Pancreas (tissue), 10 donors: Measurements from ENCODE around the gene PPP1R3G. TPM values are rescaled to one million over a fixed set of nuclear protein-coding genes. Genes with fewer than 3 reads are reported as not detected.

Source experiments
- ATAC-seq, 4 donors: fragments of 200-7000 bp; cut with Tn5 transposase; one replicate each; pipeline versions ENCODE4 v1.8.0 to v1.9.1; 2020; ENCODE audit warnings: mild to moderate bottlenecking in 4 of 4, moderate library complexity in 4 of 4
- DNase-seq, 6 donors: peaks; one replicate each; pipeline ENCODE4 v3.0.0-alpha.2; 2020
- FAIRE-seq: peaks from 2 replicates; lab custom pipeline; 2012; peaks lifted over from hg19 to GRCh38; lab: Jason Lieb, UNC
- H3K27ac ChIP-seq, 4 donors: fragments of 200-600 bp; sonication (generic); 1 replicate in 3 of 4; 2 replicates in 1 of 4; pipeline versions ENCODE4 v1.5.0 to v1.8.0; 2020
- H3K27me3 ChIP-seq, 4 donors: fragments of 200-600 bp; one replicate each; pipeline ENCODE4 v1.8.0; 2021
- H3K36me3 ChIP-seq, 3 donors: fragments of 200-600 bp; sonication (generic) in 1 of 3; one replicate each; pipeline versions ENCODE4 v1.5.0 to v1.8.0; 2020 to 2021
- H3K4me1 ChIP-seq, 3 donors: fragments of 200-600 bp; one replicate each; pipeline ENCODE4 v1.8.0; 2021
- H3K4me3 ChIP-seq, 4 donors: fragments of 200-600 bp; sonication (generic) in 2 of 4; one replicate each; pipeline versions ENCODE4 v1.5.0 to v1.8.0; 2020 to 2021
- H3K9me3 ChIP-seq, 4 donors: fragments of 200-600 bp; one replicate each; pipeline ENCODE4 v1.8.0; 2021
- CTCF ChIP-seq, 4 donors: fragments of 200-600 bp; sonication (generic) in 3 of 4; IDR thresholded peaks; one replicate each; pipeline versions ENCODE4 v1.5.0 to v1.8.0; 2021; ENCODE audit warnings: antibody characterized with exemption in 4 of 4
- WGBS, 2 donors: extraction: QIAGEN DNeasy Blood & Tissue Kit; methylation state at CpG; one replicate each; pipeline ENCODE4 v1.1.7; 2013; 5-methylcytosine and 5-hydroxymethylcytosine counted together
- intact Hi-C, 3 donors: fragments of 100-400 bp; cut with DNase I; formaldehyde crosslinking; loops; one replicate each; pipeline versions ENCODE4 v1.11.1 to v1.14.2; 2022
- polyA plus RNA-seq, 2 donors: library from polyadenylated mRNA; stranded (reverse); fragments of 200-250 nt; gene quantifications; one replicate each; pipeline ENCODE4 v1.2.3, GENCODE V29; 2013
- total RNA-seq, 6 donors: library from RNA; stranded (reverse); fragmentation: NEBNext Ultra II Directional in 4 of 6; extraction: Animal tissue kit (Norgen Biotek cat#: 25700) in 4 of 6; gene quantifications; one replicate each; pipeline versions ENCODE4 v1.2.1 to v1.2.4, GENCODE V29; 2021 to 2023
- donor health status: healthy with polysubstance abuse.
- donor health status: DM: no; HTN: no; CAD: no; lungs with moderate emphysema.
- donor health status: DM: no; HTN: no; CAD: no.
- donor health status: control.
- donor health status: control.
- donor health status: Bipolar disorder and iron deficiency.
- donor health status: DM: yes; HTN: yes; CAD: no.
- donor health status: DM: no; HTN: no; CAD: no.
- donor health status: DM: no; HTN: no; CAD: no.
- donor health status: DM: yes; HTN: yes; CAD: no.

Gene PPP1R3G
- total and polyA plus RNA-seq, 8 donors: 0.04 to 0.24 (median 0.08) TPM; not detected in 2

GRCh38 chr6:5121479-5121878 lies 36.3 kb downstream of the PPP1R3G start:
- Histone ChIP-seq H3K36me3 (no peaks in the 10 kb centered on the region), H3K4me3 (no peak overlapping the region), H3K27ac (no peak overlapping the region), H3K9me3 (no peaks in the 10 kb centered on the region), H3K27me3 (no peaks in the 10 kb centered on the region), H3K4me1 (no peaks in the 10 kb centered on the region)
- WGBS, 2 donors: 80 to 87% methylated on average over 6 of the region's 6 CpGs
- intact Hi-C loops: no loop called here
- no peak for TF ChIP-seq CTCF (IDR thresholded peaks at IDR 0.05)
- no peak for ATAC-seq
- DNase-seq: no peak
- no peak for FAIRE-seq

GRCh38 chr6:5121956-5122355 lies 36.8 kb downstream of the PPP1R3G start:
- no peak for FAIRE-seq
- Histone ChIP-seq H3K36me3 (no peaks in the 10 kb centered on the region), H3K9me3 (no peaks in the 10 kb centered on the region), H3K27me3 (no peaks in the 10 kb centered on the region), H3K4me1 (no peaks in the 10 kb centered on the region), H3K4me3 (no peak overlapping the region), H3K27ac (no peak overlapping the region)
- TF ChIP-seq CTCF (IDR thresholded peaks at IDR 0.05): no peak
- ATAC-seq: no peak
- 81 to 87% methylated on average over 7 of the region's 7 CpGs for WGBS, 2 donors
- no peak for DNase-seq
- intact Hi-C loops: no loop called here

- Histone ChIP-seq H3K27ac (no peak overlapping the region), H3K27me3 (no peaks in the 10 kb centered on the region), H3K9me3 (no peaks in the 10 kb centered on the region), H3K4me3 (no peak overlapping the region), H3K36me3 (no peaks in the 10 kb centered on the region), H3K4me1 (no peaks in the 10 kb centered on the region)
- FAIRE-seq (no peak), DNase-seq (no peak), ATAC-seq (no peak)
- WGBS, 2 donors: 89 to 92% methylated on average over 18 of the region's 18 CpGs
- TF ChIP-seq CTCF (IDR thresholded peaks at IDR 0.05): no peak
- intact Hi-C loops: no loop called here
Observed at GRCh38 chr6:5122504-5123112, 37.5 kb downstream of the PPP1R3G start.

GRCh38 chr6:5123296-5124143 lies 38.4 kb downstream of the PPP1R3G start:
- Histone ChIP-seq H3K4me1 (no peaks in the 10 kb centered on the region), H3K9me3 (no peaks in the 10 kb centered on the region), H3K27me3 (no peaks in the 10 kb centered on the region), H3K36me3 (no peaks in the 10 kb centered on the region), H3K4me3 (no peak overlapping the region), H3K27ac (no peak overlapping the region)
- no peak for FAIRE-seq
- DNase-seq: no peak
- WGBS, 2 donors: 94 to 97% methylated on average over 20 of the region's 20 CpGs
- no peak for ATAC-seq
- intact Hi-C loops: no loop called here
- TF ChIP-seq CTCF (IDR thresholded peaks at IDR 0.05): no peak

- Histone ChIP-seq H3K4me1 (no peaks in the 10 kb centered on the region), H3K27ac (no peak overlapping the region), H3K4me3 (no peak overlapping the region), H3K36me3 (no peaks in the 10 kb centered on the region), H3K27me3 (no peaks in the 10 kb centered on the region), H3K9me3 (no peaks in the 10 kb centered on the region)
- ATAC-seq (no peak), FAIRE-seq (no peak), DNase-seq (no peak)
- TF ChIP-seq CTCF (IDR thresholded peaks at IDR 0.05): no peak
- 93 to 94% methylated on average over 8 of the region's 8 CpGs for WGBS, 2 donors
- intact Hi-C loops: no loop called here
Observed at GRCh38 chr6:5124526-5124925, 39.4 kb downstream of the PPP1R3G start.
